SK-N-MC (cell line): ENCODE data around the gene TXNRD2.

Experiments used
- DNase-seq: peaks from one replicate; pipeline ENCODE4 v3.0.0-alpha.2; 2011; ENCODE audit warnings: low read depth, low spot score
- H3K27ac ChIP-seq: fragments of 200-600 bp; sonication (generic); 2 replicates; pipeline ENCODE4 v1.5.1; 2016; ENCODE audit warnings: mixed run types
- H3K36me3 ChIP-seq: fragments of 200-600 bp; sonication (generic); 2 replicates; pipeline ENCODE4 v1.6.1; 2017; ENCODE audit warnings: antibody characterized with exemption, low read length, mixed read lengths; ENCODE audit not compliant: insufficient read depth
- H3K4me3 ChIP-seq: fragments of 200-600 bp; sonication (generic); 2 replicates; pipeline ENCODE4 v1.5.1; 2016
- H3K9ac ChIP-seq: fragments of 200-600 bp; sonication (generic); 2 replicates; pipeline ENCODE4 v1.8.0; 2017; ENCODE audit warnings: mixed run types, mixed read lengths; ENCODE audit not compliant: insufficient read length
- H3K9me3 ChIP-seq: fragments of 200-600 bp; sonication (generic); 2 replicates; pipeline ENCODE4 v1.6.1; 2017; ENCODE audit warnings: low read depth, mild to moderate bottlenecking, antibody characterized with exemption, low read length, moderate library complexity, mixed read lengths
- EZH2 ChIP-seq: fragments of 200-600 bp; sonication (generic); IDR thresholded peaks from one replicate; pipeline ENCODE4 v1.6.1; 2017; ENCODE audit warnings: antibody characterized with exemption
- FOXP2 ChIP-seq: optimal IDR thresholded peaks from 2 replicates; pipeline ENCODE3; 2011; ENCODE audit warnings: mild to moderate bottlenecking, moderate library complexity; ENCODE audit not compliant: insufficient read depth; ENCODE audit errors: extremely low read length, control extremely low read depth
- POLR2AphosphoS5 ChIP-seq: IDR thresholded peaks from 2 replicates; pipeline ENCODE4 v1.6.1; 2012; ENCODE audit warnings: mild to moderate bottlenecking, low read depth, low read length, borderline replicate concordance

Gene TXNRD2

GRCh38 chr22:19870153-19871022, 71.2 kb downstream of the TXNRD2 start:
- DNase-seq = no peak
- no peaks in the 10 kb centered on the region for H3K9me3 ChIP-seq
- TF ChIP-seq EZH2 (no peak), FOXP2 (no peak), POLR2AphosphoS5 (no peak)
- H3K4me3 ChIP-seq = no peak overlapping the region
- no peaks in the 10 kb centered on the region for H3K36me3 ChIP-seq
- H3K27ac ChIP-seq = no peak overlapping the region
- no peak overlapping the region for H3K9ac ChIP-seq

GRCh38 chr22:19869497-19870152, 72.0 kb downstream of the TXNRD2 start:
- no peak overlapping the region for H3K27ac ChIP-seq
- TF ChIP-seq FOXP2 (no peak), POLR2AphosphoS5 (no peak), EZH2 (no peak)
- no peaks in the 10 kb centered on the region for H3K36me3 ChIP-seq
- H3K9ac ChIP-seq = no peak overlapping the region
- DNase-seq = no peak
- H3K4me3 ChIP-seq = no peak overlapping the region
- no peaks in the 10 kb centered on the region for H3K9me3 ChIP-seq

- DNase-seq = no peak
- H3K36me3 ChIP-seq = no peaks in the 10 kb centered on the region
- no peak overlapping the region for H3K9ac ChIP-seq
- H3K4me3 ChIP-seq = no peak overlapping the region
- H3K9me3 ChIP-seq = no peaks in the 10 kb centered on the region
- TF ChIP-seq POLR2AphosphoS5 = no peak
- TF ChIP-seq EZH2 = no peak
- TF ChIP-seq FOXP2 = no peak
- H3K27ac ChIP-seq = no peak overlapping the region
Measured at GRCh38 chr22:19868773-19869471, 72.7 kb downstream of the TXNRD2 start.

GRCh38 chr22:19868333-19868732, 73.3 kb downstream of the TXNRD2 start:
- Histone ChIP-seq H3K36me3 (no peaks in the 10 kb centered on the region), H3K4me3 (no peak overlapping the region), H3K27ac (no peak overlapping the region), H3K9me3 (no peaks in the 10 kb centered on the region), H3K9ac (no peak overlapping the region)
- no peak for DNase-seq
- TF ChIP-seq EZH2 = no peak
- no peak for TF ChIP-seq POLR2AphosphoS5
- TF ChIP-seq FOXP2 = no peak

GRCh38 chr22:19867617-19868016, 74.0 kb downstream of the TXNRD2 start:
- H3K9me3 ChIP-seq = no peaks in the 10 kb centered on the region
- TF ChIP-seq FOXP2 = no peak
- no peak for TF ChIP-seq POLR2AphosphoS5
- TF ChIP-seq EZH2 = no peak
- no peak for DNase-seq
- H3K36me3 ChIP-seq = no peaks in the 10 kb centered on the region
- H3K4me3 ChIP-seq = no peak overlapping the region
- H3K27ac ChIP-seq = no peak overlapping the region
- no peak overlapping the region for H3K9ac ChIP-seq

- Histone ChIP-seq H3K9ac (no peak overlapping the region), H3K4me3 (no peak overlapping the region), H3K27ac (no peak overlapping the region), H3K36me3 (no peaks in the 10 kb centered on the region), H3K9me3 (no peaks in the 10 kb centered on the region)
- no peak for TF ChIP-seq EZH2
- no peak for TF ChIP-seq FOXP2
- no peak for TF ChIP-seq POLR2AphosphoS5
- no peak for DNase-seq
Measured at GRCh38 chr22:19866665-19867009, 75.0 kb downstream of the TXNRD2 start.

- no peak overlapping the region for H3K4me3 ChIP-seq
- DNase-seq = no peak
- H3K9me3 ChIP-seq = no peaks in the 10 kb centered on the region
- TF ChIP-seq EZH2 = no peak
- no peak for TF ChIP-seq POLR2AphosphoS5
- TF ChIP-seq FOXP2 = no peak
- H3K36me3 ChIP-seq = no peaks in the 10 kb centered on the region
- H3K9ac ChIP-seq = no peak overlapping the region
- no peak overlapping the region for H3K27ac ChIP-seq
Measured at GRCh38 chr22:19865141-19865829, 76.3 kb downstream of the TXNRD2 start.

GRCh38 chr22:19864538-19865106, 77.0 kb downstream of the TXNRD2 start:
- H3K9me3 ChIP-seq = no peaks in the 10 kb centered on the region

More at GRCh38 chr22:19864538-19865106, 77.0 kb downstream of the TXNRD2 start:
- no peak for DNase-seq
- Histone ChIP-seq H3K36me3 (no peaks in the 10 kb centered on the region), H3K27ac (no peak overlapping the region), H3K4me3 (no peak overlapping the region), H3K9ac (no peak overlapping the region)
- TF ChIP-seq EZH2 = no peak
- TF ChIP-seq FOXP2 = no peak
- TF ChIP-seq POLR2AphosphoS5 = no peak
